Natural killer cell (primary cell): ENCODE results near the gene ABCC11. TPM values are rescaled to one million over a fixed set of nuclear protein-coding genes. Genes with fewer than 3 reads are reported as not detected.

Experiments used
- ATAC-seq, 3 donors: fragments of 150-1000 bp in 2 of 3; fragments of 200-7000 bp in 1 of 3; cut with Tn5 transposase; 1 replicate in 1 of 3; 2 replicates in 2 of 3; pipeline ENCODE4 v1.10.0; 2021; ENCODE audit warnings: mild to moderate bottlenecking in 2 of 3, moderate library complexity in 2 of 3
- DNase-seq, 2 donors: peaks; one replicate each; pipeline versions ENCODE4 v3.0.0 to v3.0.0-alpha.2; 2013 to 2021; ENCODE audit warnings: mixed read lengths in 1 of 2
- H3K27ac ChIP-seq: one replicate; pipeline ENCODE4 v1.5.1; 2013; ENCODE audit warnings: mild to moderate bottlenecking, low read length
- H3K27me3 ChIP-seq: one replicate; pipeline ENCODE4 v1.6.1; 2013; ENCODE audit warnings: low read length; ENCODE audit not compliant: control insufficient read depth, insufficient read depth
- H3K36me3 ChIP-seq: one replicate; pipeline ENCODE4 v1.6.1; 2013; ENCODE audit warnings: low read length; ENCODE audit not compliant: control insufficient read depth, insufficient read depth
- H3K4me1 ChIP-seq: one replicate; pipeline ENCODE4 v1.6.1; 2013; ENCODE audit warnings: low read length; ENCODE audit not compliant: control insufficient read depth, insufficient read depth
- H3K4me3 ChIP-seq: one replicate; pipeline ENCODE4 v1.5.1; 2013; ENCODE audit warnings: low read length
- H3K9me3 ChIP-seq: one replicate; pipeline ENCODE4 v1.6.1; 2013; ENCODE audit warnings: low read length; ENCODE audit not compliant: control insufficient read depth, insufficient read depth
- H3K27ac Mint-ChIP-seq, 2 donors: one replicate each; pipeline ENCODE4 v1.8.0; 2022; ENCODE audit warnings: mild to moderate bottlenecking in 2 of 2, mixed read lengths in 2 of 2, moderate library complexity in 1 of 2
- H3K27me3 Mint-ChIP-seq, 2 donors: one replicate each; pipeline ENCODE4 v1.8.0; 2022; ENCODE audit warnings: low read depth in 2 of 2, mixed read lengths in 2 of 2
- H3K36me3 Mint-ChIP-seq: one replicate; pipeline ENCODE4 v1.8.0; 2022; ENCODE audit warnings: mixed read lengths
- H3K4me1 Mint-ChIP-seq, 2 donors: one replicate each; pipeline ENCODE4 v1.8.0; 2022; ENCODE audit warnings: mixed read lengths in 2 of 2
- H3K4me3 Mint-ChIP-seq: one replicate; pipeline ENCODE4 v1.8.0; 2022; ENCODE audit warnings: mild to moderate bottlenecking, moderate library complexity, mixed read lengths
- H3K9me3 Mint-ChIP-seq, 2 donors: one replicate each; pipeline ENCODE4 v1.8.0; 2022; ENCODE audit warnings: mixed read lengths in 2 of 2
- CTCF ChIP-seq: fragments of 200-600 bp; IDR thresholded peaks from one replicate; pipeline ENCODE4 v1.8.0; 2022; ENCODE audit warnings: antibody characterized with exemption
- WGBS: methylation state at CpG from one replicate; pipeline ENCODE4 v1.1.7; 2013; ENCODE audit warnings: missing lambda C conversion rate; ENCODE audit not compliant: insufficient coverage; 5-methylcytosine and 5-hydroxymethylcytosine counted together
- intact Hi-C: fragments of 100-400 bp; cut with micrococcal nuclease; formaldehyde crosslinking; loops from one replicate; pipeline ENCODE4 v1.14.2; 2022
- total RNA-seq, 4 donors: library from RNA; stranded (reverse); fragments of 120-200 nt in 1 of 4; gene quantifications; one replicate each; pipeline versions ENCODE4 v1.2.3 to v1.2.4, GENCODE V29; 2013 to 2022

Gene ABCC11
- total RNA-seq, 3 donors from 2014 or later (not counting 1 experiment from before 2014, with no cell fraction given) = 0.20 to 0.30 TPM; not detected in 1

DNA sequence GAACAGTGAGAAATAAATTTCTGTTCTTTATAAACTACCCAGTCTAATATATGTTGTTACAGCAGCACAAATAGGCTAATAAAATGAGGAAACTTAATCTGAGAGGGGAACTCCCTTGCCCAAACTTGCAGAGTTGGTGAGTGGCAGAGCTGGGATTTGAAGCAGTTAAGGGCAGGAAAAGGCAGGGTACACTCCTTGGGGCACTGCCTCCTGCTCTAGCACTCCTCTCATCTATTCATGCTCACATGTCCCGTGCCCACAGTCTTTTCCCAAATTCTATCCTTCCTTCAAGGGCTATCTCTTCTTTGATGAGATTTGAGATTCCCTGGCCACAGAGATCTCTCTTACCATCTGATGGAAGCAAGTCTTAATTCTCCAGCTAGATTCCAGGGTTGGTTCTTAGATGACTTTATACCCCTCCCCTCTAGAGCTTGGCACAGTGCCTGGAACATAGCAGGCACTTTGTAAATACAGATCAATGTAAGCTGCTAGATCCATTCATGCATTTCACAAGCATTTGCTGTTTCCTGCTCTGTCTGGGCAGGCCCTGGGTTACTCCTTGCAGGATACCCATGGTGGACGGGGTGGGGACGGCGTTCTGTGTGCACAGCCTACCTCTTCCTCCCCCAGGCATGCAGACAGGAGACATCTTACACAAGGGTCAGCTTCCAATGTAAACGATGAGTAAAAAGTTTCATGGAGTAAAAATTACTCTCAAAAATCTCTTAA is 52.3 kb downstream of the ABCC11 start:
- no peak for TF ChIP-seq CTCF
- Histone ChIP-seq H3K36me3 (no peaks in the 10 kb centered on the region), H3K9me3 (no peaks in the 10 kb centered on the region), H3K4me1 (no peaks in the 10 kb centered on the region), H3K27me3 (no peaks in the 10 kb centered on the region), H3K4me3 (no peak overlapping the region), H3K27ac (no peak overlapping the region)
- Mint-ChIP-seq H3K27me3 (peaks cover 10 to 20% of the 10 kb centered on the region in 2 donors), H3K36me3 (no peaks in the 10 kb centered on the region), H3K27ac (no peak overlapping the region), H3K9me3 (no peaks in the 10 kb centered on the region), H3K4me3 (no peak overlapping the region), H3K4me1 (no peaks in the 10 kb centered on the region)
- ATAC-seq (no peak), DNase-seq (no peak)
- WGBS = 88% methylated on average over 4 of the region's 5 CpGs
- intact Hi-C loops = no loop called here

GRCh38 chr16:48193846-48194245 is 53.5 kb downstream of the ABCC11 start:
- TF ChIP-seq CTCF = no peak
- no peak overlapping the region for H3K27ac ChIP-seq
- H3K4me1 ChIP-seq = no peaks in the 10 kb centered on the region
- H3K27me3 ChIP-seq = no peaks in the 10 kb centered on the region
- Mint-ChIP-seq H3K27ac (no peak overlapping the region), H3K27me3 (peaks cover 9 to 14% of the 10 kb centered on the region in 2 donors), H3K9me3 (no peaks in the 10 kb centered on the region), H3K4me3 (no peak overlapping the region), H3K4me1 (no peaks in the 10 kb centered on the region), H3K36me3 (no peaks in the 10 kb centered on the region)
- 89% methylated on average over 6 of the region's 7 CpGs for WGBS
- no peak overlapping the region for H3K4me3 ChIP-seq
- no peaks in the 10 kb centered on the region for H3K36me3 ChIP-seq
- no peaks in the 10 kb centered on the region for H3K9me3 ChIP-seq
- DNase-seq (no peak), ATAC-seq (no peak)
- intact Hi-C loops = no loop called here

DNA sequence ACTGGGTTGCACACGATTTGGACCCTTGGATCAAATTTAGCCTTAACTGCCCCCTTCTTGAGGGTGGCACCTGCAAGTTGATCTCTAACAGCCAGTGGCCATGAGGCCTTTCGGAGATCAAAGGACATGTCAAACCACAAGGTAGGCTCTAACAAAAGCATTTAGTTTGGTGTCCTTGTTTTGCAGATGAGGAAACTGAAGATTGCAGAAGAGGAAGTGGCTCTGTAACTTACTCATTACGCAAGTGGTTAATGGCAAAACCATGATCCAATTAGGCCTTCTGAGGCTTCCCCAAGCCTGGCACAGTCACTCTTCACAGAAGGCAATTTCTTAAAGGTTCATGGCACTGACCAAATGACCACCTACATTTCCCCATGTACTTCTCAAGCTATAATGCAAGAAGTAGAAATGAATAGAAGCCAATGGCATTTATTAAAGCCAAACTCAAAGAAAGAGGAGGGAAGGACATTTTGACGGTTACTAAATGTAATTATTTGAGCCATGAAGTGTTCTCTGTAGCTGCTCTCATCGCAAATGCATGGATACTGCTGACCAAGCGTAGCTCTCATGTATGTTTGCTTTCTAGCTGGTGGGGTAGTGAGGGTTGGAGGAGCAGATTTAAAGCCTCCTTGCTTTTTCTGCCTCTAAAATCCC is 58.8 kb downstream of the ABCC11 start:
- Mint-ChIP-seq H3K4me3 (no peak overlapping the region), H3K9me3 (no peaks in the 10 kb centered on the region), H3K27ac (no peak overlapping the region), H3K27me3 (peaks cover 0 to 12% of the 10 kb centered on the region in 2 donors), H3K36me3 (no peaks in the 10 kb centered on the region), H3K4me1 (no peaks in the 10 kb centered on the region)
- ATAC-seq = no peak
- Histone ChIP-seq H3K4me1 (no peaks in the 10 kb centered on the region), H3K36me3 (no peaks in the 10 kb centered on the region), H3K4me3 (no peak overlapping the region), H3K27ac (no peak overlapping the region), H3K27me3 (no peaks in the 10 kb centered on the region), H3K9me3 (no peaks in the 10 kb centered on the region)
- intact Hi-C loops = no loop called here
- no peak for DNase-seq
- 66% methylated on average over 6 of the region's 6 CpGs for WGBS
- TF ChIP-seq CTCF = no peak
